ENCODE measurements around the gene MUC21.
A peak's percentile ranks its signal among the peaks of the same experiment; 100 is the strongest.

Gene MUC21

DNA sequence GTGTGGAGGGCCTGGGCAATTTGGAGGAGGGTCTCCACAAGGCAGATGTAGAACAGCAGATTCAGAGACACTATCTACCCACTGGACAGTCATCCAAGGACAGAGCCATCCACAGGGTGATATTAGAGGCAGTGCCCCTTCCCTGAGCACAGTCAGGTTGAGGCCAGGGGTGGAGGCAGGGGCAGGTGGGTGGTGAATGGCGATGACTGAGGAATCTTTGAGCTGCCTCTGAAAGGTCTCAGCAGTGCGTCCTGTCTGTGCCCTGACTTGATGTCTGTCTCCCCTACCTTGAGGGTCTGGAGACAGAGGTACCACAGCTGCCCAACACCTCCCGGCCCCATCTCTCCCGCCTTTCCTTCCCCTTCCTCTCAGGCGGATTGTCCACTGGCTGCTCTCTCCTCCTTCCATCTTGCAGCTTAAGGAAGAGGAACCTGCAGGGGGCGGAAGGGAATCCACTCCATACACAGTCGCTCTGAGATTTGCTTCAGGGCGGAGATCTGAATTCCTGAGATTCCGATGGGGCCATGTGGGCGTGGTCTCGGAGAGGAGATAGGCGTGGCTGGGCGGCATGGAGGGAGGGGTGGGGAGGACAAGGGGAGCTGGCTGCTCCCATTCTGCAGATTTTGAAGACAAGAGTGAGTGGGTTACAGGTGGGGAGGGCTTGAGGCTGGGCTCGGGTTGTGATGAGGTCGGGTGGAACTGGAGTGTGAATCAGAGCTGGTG lies 41.0 kb upstream of the MUC21 start:
- in situ Hi-C loops (cut with MboI; ENCODE audit: low pct_unique_long_range_greater_than_20kb, low sequenced_read_pairs, unreplicated experiment): no loop called here
- no peak for DNase-seq (ENCODE audit: low spot score)
- TF ChIP-seq, protein P1, sequence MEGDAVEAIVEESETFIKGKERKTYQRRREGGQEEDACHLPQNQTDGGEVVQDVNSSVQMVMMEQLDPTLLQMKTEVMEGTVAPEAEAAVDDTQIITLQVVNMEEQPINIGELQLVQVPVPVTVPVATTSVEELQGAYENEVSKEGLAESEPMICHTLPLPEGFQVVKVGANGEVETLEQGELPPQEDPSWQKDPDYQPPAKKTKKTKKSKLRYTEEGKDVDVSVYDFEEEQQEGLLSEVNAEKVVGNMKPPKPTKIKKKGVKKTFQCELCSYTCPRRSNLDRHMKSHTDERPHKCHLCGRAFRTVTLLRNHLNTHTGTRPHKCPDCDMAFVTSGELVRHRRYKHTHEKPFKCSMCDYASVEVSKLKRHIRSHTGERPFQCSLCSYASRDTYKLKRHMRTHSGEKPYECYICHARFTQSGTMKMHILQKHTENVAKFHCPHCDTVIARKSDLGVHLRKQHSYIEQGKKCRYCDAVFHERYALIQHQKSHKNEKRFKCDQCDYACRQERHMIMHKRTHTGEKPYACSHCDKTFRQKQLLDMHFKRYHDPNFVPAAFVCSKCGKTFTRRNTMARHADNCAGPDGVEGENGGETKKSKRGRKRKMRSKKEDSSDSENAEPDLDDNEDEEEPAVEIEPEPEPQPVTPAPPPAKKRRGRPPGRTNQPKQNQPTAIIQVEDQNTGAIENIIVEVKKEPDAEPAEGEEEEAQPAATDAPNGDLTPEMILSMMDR (IDR thresholded peaks at IDR 0.05; ENCODE audit: extremely low read depth, insufficient read depth, missing control alignments): no peak

DNA sequence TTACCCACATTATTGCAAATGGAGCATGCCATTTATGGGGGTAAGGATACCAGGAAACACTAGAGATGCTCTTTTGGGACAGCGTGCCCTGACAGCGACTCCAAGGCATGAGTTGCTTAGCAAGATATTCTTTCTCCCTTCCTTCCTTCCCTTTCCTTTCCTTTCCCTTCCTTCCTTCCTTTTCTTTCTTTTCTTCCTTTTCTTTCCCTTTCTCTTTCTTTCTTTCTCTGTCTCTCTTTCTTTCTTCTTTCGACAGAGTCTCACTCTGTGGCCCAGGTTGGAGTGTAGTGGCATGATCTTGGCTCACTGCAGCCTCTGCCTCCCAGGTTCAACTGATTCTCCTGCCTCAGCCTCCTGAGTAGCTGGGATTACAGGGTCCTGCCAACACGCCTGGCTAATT lies 39.5 kb upstream of the MUC21 start:
- DNase-seq (ENCODE audit: low spot score): no peak
- in situ Hi-C loops (cut with MboI; ENCODE audit: low pct_unique_long_range_greater_than_20kb, low sequenced_read_pairs, unreplicated experiment): no loop called here
- TF ChIP-seq, protein P1 (IDR thresholded peaks at IDR 0.05; ENCODE audit: extremely low read depth, insufficient read depth, missing control alignments): no peak

DNA sequence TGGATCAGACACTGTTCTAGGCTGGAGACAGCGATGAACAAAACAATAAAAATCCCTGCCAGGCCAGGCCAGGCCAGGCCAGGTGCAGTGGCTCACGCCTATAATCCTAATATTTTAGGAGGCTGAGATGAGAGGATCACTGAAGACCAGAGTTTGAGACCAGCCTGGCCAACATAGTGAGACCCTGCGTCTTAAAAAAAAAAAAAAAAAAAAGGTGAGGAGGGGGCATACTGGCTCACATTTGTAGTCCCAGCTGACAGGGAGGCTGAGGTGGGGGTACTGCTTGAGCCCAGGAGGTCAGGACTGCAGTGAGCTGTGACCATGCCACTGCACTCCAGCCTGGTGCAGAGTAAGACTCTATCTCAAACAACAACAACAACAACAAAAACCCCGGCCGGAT lies 38.2 kb upstream of the MUC21 start:
- TF ChIP-seq, protein P1 (IDR thresholded peaks at IDR 0.05; ENCODE audit: extremely low read depth, insufficient read depth, missing control alignments): no peak
- no peak for DNase-seq (ENCODE audit: low spot score)
- in situ Hi-C loops (cut with MboI; ENCODE audit: low pct_unique_long_range_greater_than_20kb, low sequenced_read_pairs, unreplicated experiment): no loop called here

DNA sequence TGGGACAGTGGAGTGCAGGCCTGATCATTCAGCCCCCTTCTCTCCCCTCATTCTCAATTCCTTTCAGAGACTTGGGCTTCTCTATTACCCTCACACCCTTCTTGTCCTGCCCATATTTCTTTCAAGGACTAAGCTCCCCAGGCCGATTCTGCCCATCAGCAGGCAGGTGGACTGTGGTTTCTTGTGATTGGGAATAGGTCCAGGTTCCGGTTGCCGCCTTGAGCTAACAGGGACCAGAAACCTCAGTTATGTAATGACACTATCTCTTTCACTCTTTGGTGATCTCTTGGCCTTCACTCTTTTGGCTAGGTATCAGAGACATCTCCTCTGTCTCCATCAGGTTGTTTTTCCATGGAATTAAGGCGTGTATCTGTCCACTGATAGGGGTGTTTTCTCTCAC lies 36.3 kb upstream of the MUC21 start:
- DNase-seq (ENCODE audit: low spot score): no peak
- in situ Hi-C loops (cut with MboI; ENCODE audit: low pct_unique_long_range_greater_than_20kb, low sequenced_read_pairs, unreplicated experiment): no loop called here

DNA sequence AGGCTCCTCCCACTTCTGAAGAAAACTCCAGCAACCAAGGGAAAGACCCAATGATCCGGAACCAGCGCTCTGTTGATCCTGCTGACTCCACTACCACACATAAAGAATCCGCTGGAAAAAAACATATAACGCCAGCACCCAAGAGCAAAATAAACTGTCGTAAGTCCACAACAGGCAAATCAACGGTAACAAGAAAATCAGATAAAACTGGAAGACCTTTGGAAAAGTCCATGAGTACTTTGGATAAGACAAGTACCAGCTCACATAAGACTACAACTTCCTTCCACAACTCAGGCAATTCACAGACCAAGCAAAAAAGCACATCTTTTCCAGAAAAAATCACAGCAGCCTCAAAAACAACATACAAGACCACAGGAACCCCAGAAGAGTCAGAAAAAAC lies 34.7 kb upstream of the MUC21 start:
- no peak for DNase-seq (ENCODE audit: low spot score)

More for the DNA sequence above, 36.3 kb upstream of the MUC21 start:
- TF ChIP-seq, protein P1 (IDR thresholded peaks at IDR 0.05; ENCODE audit: extremely low read depth, insufficient read depth, missing control alignments): no peak

DNA sequence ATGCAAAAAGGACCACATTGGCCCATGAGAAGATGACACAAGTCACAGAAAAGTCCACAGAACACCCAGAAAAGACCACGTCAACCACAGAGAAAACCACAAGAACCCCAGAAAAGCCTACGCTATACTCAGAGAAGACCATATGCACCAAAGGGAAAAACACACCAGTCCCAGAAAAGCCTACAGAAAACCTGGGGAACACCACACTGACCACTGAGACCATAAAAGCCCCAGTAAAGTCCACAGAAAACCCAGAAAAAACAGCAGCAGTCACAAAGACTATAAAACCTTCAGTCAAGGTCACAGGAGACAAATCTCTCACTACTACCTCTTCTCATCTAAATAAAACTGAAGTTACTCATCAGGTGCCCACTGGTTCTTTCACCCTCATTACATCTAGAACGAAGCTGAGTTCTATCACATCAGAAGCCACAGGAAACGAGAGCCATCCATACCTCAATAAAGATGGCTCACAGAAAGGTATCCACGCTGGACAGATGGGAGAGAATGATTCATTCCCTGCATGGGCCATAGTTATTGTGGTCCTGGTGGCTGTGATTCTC lies 31.5 kb upstream of the MUC21 start:
- TF ChIP-seq, protein P1 (IDR thresholded peaks at IDR 0.05; ENCODE audit: extremely low read depth, insufficient read depth, missing control alignments): no peak
- in situ Hi-C loops (cut with MboI; ENCODE audit: low pct_unique_long_range_greater_than_20kb, low sequenced_read_pairs, unreplicated experiment): no loop called here
- DNase-seq (ENCODE audit: low spot score): peak; percentile 41

More for the DNA sequence above, 34.7 kb upstream of the MUC21 start:
- TF ChIP-seq, protein P1 (IDR thresholded peaks at IDR 0.05; ENCODE audit: extremely low read depth, insufficient read depth, missing control alignments): no peak
- in situ Hi-C loops (cut with MboI; ENCODE audit: low pct_unique_long_range_greater_than_20kb, low sequenced_read_pairs, unreplicated experiment): no loop called here
